Uterus (tissue), 2 donors: ENCODE measurements around the gene TBC1D32.

ENCODE experiments used
- CTCF ChIP-seq, 4 experiments: fragments of 200-600 bp in 2 of 4; fragments of 450-650 bp in 2 of 4; sonication (generic) in 2 of 4; IDR thresholded peaks; one replicate each; pipeline ENCODE4 v1.5.1; 2016 to 2019; ENCODE audit warnings: antibody characterized with exemption in 4 of 4, mild to moderate bottlenecking in 2 of 4, moderate library complexity in 1 of 4
- POLR2A ChIP-seq, 2 donors: fragments of 450-650 bp; IDR thresholded peaks; one replicate each; pipeline ENCODE4 v1.6.1; 2016; ENCODE audit warnings: antibody characterized with exemption in 2 of 2, mild to moderate bottlenecking in 1 of 2, moderate library complexity in 1 of 2

- no peak for TF ChIP-seq CTCF (IDR thresholded peaks at IDR 0.05)
- TF ChIP-seq POLR2A (IDR thresholded peaks at IDR 0.05), result no peak
Observed at GRCh38 chr6:121302882-121303281, 31.4 kb downstream of the TBC1D32 start.
